H9 (cell line): ENCODE measurements around the gene MYNN. TPM values are rescaled to one million over a fixed set of nuclear protein-coding genes. Genes with fewer than 3 reads are reported as not detected.

ENCODE experiments used
- DNase-seq: peaks from one replicate; pipeline ENCODE4 v3.0.0-alpha.2; 2017
- H2AFZ ChIP-seq: one replicate; pipeline ENCODE4 v1.6.1; 2013; ENCODE audit warnings: mild to moderate bottlenecking, low read length, control low read depth, moderate library complexity
- H2AK5ac ChIP-seq: 2 replicates; pipeline ENCODE4 v1.6.1; 2013; ENCODE audit warnings: low read length, control low read depth, mixed read lengths; ENCODE audit not compliant: insufficient read length
- H2BK120ac ChIP-seq: one replicate; pipeline ENCODE4 v1.6.1; 2013; ENCODE audit warnings: low read depth, mild to moderate bottlenecking, low read length, control low read depth, inconsistent platforms; ENCODE audit not compliant: poor library complexity, severe bottlenecking
- H2BK12ac ChIP-seq: 2 replicates; pipeline ENCODE4 v1.6.1; 2013; ENCODE audit warnings: low read length, control low read depth, mixed read lengths, low read depth; ENCODE audit not compliant: insufficient read length
- H2BK15ac ChIP-seq: 2 replicates; pipeline ENCODE4 v1.6.1; 2013; ENCODE audit warnings: low read depth, low read length, control low read depth
- H2BK20ac ChIP-seq: one replicate; pipeline ENCODE4 v1.6.1; 2013; ENCODE audit warnings: low read depth, mild to moderate bottlenecking, low read length, control low read depth, inconsistent platforms; ENCODE audit not compliant: poor library complexity, severe bottlenecking
- H2BK5ac ChIP-seq: 2 replicates; pipeline ENCODE4 v1.6.1; 2013; ENCODE audit warnings: low read length, control low read depth, mixed read lengths; ENCODE audit not compliant: insufficient read length
- H3K14ac ChIP-seq: 2 replicates; pipeline ENCODE4 v1.6.1; 2013; ENCODE audit warnings: low read length, control low read depth; ENCODE audit not compliant: insufficient read depth
- H3K18ac ChIP-seq: 2 replicates; pipeline ENCODE4 v1.6.1; 2013; ENCODE audit warnings: low read depth, mild to moderate bottlenecking, mixed read lengths, low read length, control low read depth; ENCODE audit not compliant: insufficient read length
- H3K23ac ChIP-seq: 2 replicates; pipeline ENCODE4 v1.6.1; 2013; ENCODE audit warnings: low read length, control low read depth, mixed read lengths, low read depth; ENCODE audit not compliant: insufficient read length
- H3K23me2 ChIP-seq: 2 replicates; pipeline ENCODE4 v1.6.1; 2013; ENCODE audit warnings: low read depth, mild to moderate bottlenecking, mixed read lengths, low read length, control low read depth; ENCODE audit not compliant: insufficient read length, poor library complexity, severe bottlenecking
- H3K27ac ChIP-seq: 2 replicates; pipeline ENCODE4 v1.5.1; 2013; ENCODE audit warnings: low read length, control low read depth, mixed read lengths, low read depth; ENCODE audit not compliant: insufficient read length
- H3K27me3 ChIP-seq: 2 replicates; pipeline ENCODE4 v1.6.1; 2013; ENCODE audit warnings: low read length, control low read depth, inconsistent platforms; ENCODE audit not compliant: insufficient read depth
- H3K4ac ChIP-seq: 2 replicates; pipeline ENCODE4 v1.6.1; 2013; ENCODE audit warnings: low read depth, mild to moderate bottlenecking, control low read depth, inconsistent platforms, low read length, moderate library complexity
- H3K4me1 ChIP-seq: 2 replicates; pipeline ENCODE4 v1.6.1; 2013; ENCODE audit warnings: low read length, control low read depth, inconsistent platforms; ENCODE audit not compliant: insufficient read depth
- H3K4me2 ChIP-seq: 2 replicates; pipeline ENCODE4 v1.6.1; 2013; ENCODE audit warnings: low read length, control low read depth, mixed read lengths; ENCODE audit not compliant: insufficient read length, insufficient read depth
- H3K56ac ChIP-seq: 2 replicates; pipeline ENCODE4 v1.6.1; 2013; ENCODE audit warnings: low read depth, mild to moderate bottlenecking, mixed read lengths, low read length, control low read depth; ENCODE audit not compliant: insufficient read length
- H3K79me1 ChIP-seq: 2 replicates; pipeline ENCODE4 v1.6.1; 2013; ENCODE audit warnings: low read depth, mild to moderate bottlenecking, moderate library complexity, low read length, control low read depth, inconsistent platforms; ENCODE audit not compliant: insufficient read depth, poor library complexity, severe bottlenecking
- H3K79me2 ChIP-seq: 2 replicates; pipeline ENCODE4 v1.6.1; 2013; ENCODE audit warnings: low read length, control low read depth, inconsistent platforms; ENCODE audit not compliant: insufficient read depth
- H3K9ac ChIP-seq: 2 replicates; pipeline ENCODE4 v1.6.1; 2013; ENCODE audit warnings: low read length, control low read depth, mixed read lengths; ENCODE audit not compliant: insufficient read length; ENCODE audit errors: extremely low read depth
- H3K9me3 ChIP-seq: one replicate; pipeline ENCODE4 v1.6.1; 2013; ENCODE audit warnings: low read depth, low read length, inconsistent platforms; ENCODE audit not compliant: control insufficient read depth
- H3T11ph ChIP-seq: one replicate; pipeline ENCODE4 v1.6.1; 2013; ENCODE audit warnings: mild to moderate bottlenecking, low read length, control low read depth, inconsistent platforms
- H4K20me1 ChIP-seq: one replicate; pipeline ENCODE4 v1.6.1; 2013; ENCODE audit not compliant: control insufficient read depth, insufficient read length, insufficient read depth
- H4K5ac ChIP-seq: 2 replicates; pipeline ENCODE4 v1.6.1; 2013; ENCODE audit warnings: low read depth, mild to moderate bottlenecking, mixed read lengths, low read length, control low read depth; ENCODE audit not compliant: insufficient read length
- H4K8ac ChIP-seq: replicated peaks from 2 replicates; pipeline ENCODE4 v1.6.1; 2013; ENCODE audit warnings: low read length, control low read depth, mixed read lengths, low read depth; ENCODE audit not compliant: insufficient read length
- H4K91ac ChIP-seq: 2 replicates; pipeline ENCODE4 v1.6.1; 2013; ENCODE audit warnings: low read depth, mild to moderate bottlenecking, moderate library complexity, mixed read lengths, low read length, control low read depth; ENCODE audit not compliant: insufficient read length
- H3K27ac Mint-ChIP-seq, 3 experiments: 2 replicates in 2 of 3; 3 replicates in 1 of 3; pipeline ENCODE4 v1.8.0; 2020 to 2021; ENCODE audit warnings: mixed read lengths in 3 of 3, mild to moderate bottlenecking in 1 of 3, moderate library complexity in 1 of 3
- H3K27me3 Mint-ChIP-seq: 2 replicates; pipeline ENCODE4 v1.8.0; 2021; ENCODE audit warnings: low read depth, mild to moderate bottlenecking, moderate library complexity, mixed read lengths
- H3K36me3 Mint-ChIP-seq, 3 experiments: 2 replicates in 2 of 3; 3 replicates in 1 of 3; pipeline ENCODE4 v1.8.0; 2020 to 2021; ENCODE audit warnings: low read depth in 3 of 3, mixed read lengths in 3 of 3; ENCODE audit not compliant: insufficient read depth in 1 of 3
- H3K4me1 Mint-ChIP-seq, 2 experiments: 2 replicates each; pipeline ENCODE4 v1.8.0; 2020; ENCODE audit warnings: mixed read lengths in 2 of 2
- H3K4me3 Mint-ChIP-seq, 2 experiments: 2 replicates in 1 of 2; 3 replicates in 1 of 2; pipeline ENCODE4 v1.8.0; 2020 to 2021; ENCODE audit warnings: mild to moderate bottlenecking in 2 of 2, mixed read lengths in 2 of 2, moderate library complexity in 1 of 2
- H3K9me3 Mint-ChIP-seq, 2 experiments: 2 replicates in 1 of 2; 3 replicates in 1 of 2; pipeline ENCODE4 v1.8.0; 2020; ENCODE audit warnings: mild to moderate bottlenecking in 2 of 2, mixed read lengths in 2 of 2, moderate library complexity in 1 of 2
- CTCF ChIP-seq: fragments of 200-600 bp; sonication (generic); conservative IDR thresholded peaks from 3 replicates; pipeline ENCODE4 v1.8.0; 2021; ENCODE audit warnings: antibody characterized with exemption, mild to moderate bottlenecking
- WGBS: extraction: QIAGEN DNeasy Blood & Tissue Kit; methylation state at CpG from one replicate; pipeline ENCODE4 v1.1.7; 2013; ENCODE audit warnings: missing lambda C conversion rate, low lambda C conversion rate, mixed read lengths; ENCODE audit not compliant: insufficient read length; ENCODE audit errors: extremely low coverage; 5-methylcytosine and 5-hydroxymethylcytosine counted together
- total RNA-seq: library from RNA; stranded (reverse); gene quantifications from 2 replicates; pipeline ENCODE4 v1.2.1, GENCODE V29; 2021

Gene MYNN
- total RNA-seq, 1 experiment from 2014 or later, result 15.9 TPM

- peaks cover 30 to 77% (median 62%) of the 10 kb centered on the region in 3 experiments for H3K36me3 Mint-ChIP-seq
- no peak overlapping the region for H3K18ac ChIP-seq
These were observed 7.5 kb downstream of the MYNN start for GRCh38 chr3:169780742-169781141.

More at GRCh38 chr3:169780742-169781141, 7.5 kb downstream of the MYNN start:
- Histone ChIP-seq H3K4ac (no peak overlapping the region), H2BK5ac (no peak overlapping the region), H2BK20ac (no peak overlapping the region), H3K23me2 (no peaks in the 10 kb centered on the region), H3K79me1 (peaks cover 7% of the 10 kb centered on the region), H4K91ac (no peak overlapping the region), H3K4me2 (no peak overlapping the region), H4K20me1 (no peaks in the 10 kb centered on the region), H3T11ph (no peak overlapping the region), H3K79me2 (no peaks in the 10 kb centered on the region; the same call in 1 of the 2 replicates), H3K14ac (no peak overlapping the region), H2BK120ac (no peak overlapping the region), H2BK15ac (no peak overlapping the region), H3K4me1 (no peaks in the 10 kb centered on the region), H3K23ac (no peak overlapping the region), H3K9me3 (no peaks in the 10 kb centered on the region), H3K27ac (no peak overlapping the region), H2AK5ac (no peak overlapping the region), H3K9ac (no peak overlapping the region), H4K8ac (no peak overlapping the region), H3K56ac (no peak overlapping the region), H4K5ac (no peak overlapping the region), H2AFZ (no peak overlapping the region), H2BK12ac (no peak overlapping the region), H3K27me3 (no peaks in the 10 kb centered on the region)
- no peaks in the 10 kb centered on the region for H3K27me3 Mint-ChIP-seq
- H3K27ac Mint-ChIP-seq, result no peak overlapping the region
- TF ChIP-seq CTCF, result no peak
- H3K4me3 Mint-ChIP-seq, result no peak overlapping the region
- no peaks in the 10 kb centered on the region for H3K9me3 Mint-ChIP-seq
- DNase-seq, result no peak
- H3K4me1 Mint-ChIP-seq, result peaks cover 6 to 7% of the 10 kb centered on the region in 2 experiments
- no CpG with 5 or more reads among the region's 2 CpGs for WGBS
